Lower lobe of right lung (tissue), 2 donors: ENCODE data around the gene GAB2. TPM values are rescaled to one million over a fixed set of nuclear protein-coding genes. Genes with fewer than 3 reads are reported as not detected.

Source experiments
- ATAC-seq, 2 donors: fragments of 200-7000 bp; cut with Tn5 transposase; one replicate each; pipeline ENCODE4 v1.9.1; 2020 to 2022; ENCODE audit warnings: mild to moderate bottlenecking in 2 of 2, moderate library complexity in 2 of 2
- DNase-seq: peaks from one replicate; pipeline ENCODE4 v3.0.0-alpha.2; 2020
- H3K27ac ChIP-seq: fragments of 200-600 bp; one replicate; pipeline ENCODE4 v1.8.0; 2022
- H3K27me3 ChIP-seq: fragments of 200-600 bp; one replicate; pipeline ENCODE4 v1.8.0; 2022; ENCODE audit warnings: low read depth
- H3K36me3 ChIP-seq: fragments of 200-600 bp; one replicate; pipeline ENCODE4 v1.8.0; 2022; ENCODE audit warnings: mild to moderate bottlenecking
- H3K4me1 ChIP-seq: fragments of 200-600 bp; one replicate; pipeline ENCODE4 v1.8.0; 2022
- H3K4me3 ChIP-seq: fragments of 200-600 bp; one replicate; pipeline ENCODE4 v1.8.0; 2022; ENCODE audit warnings: mild to moderate bottlenecking
- H3K9me3 ChIP-seq: fragments of 200-600 bp; one replicate; pipeline ENCODE4 v1.8.0; 2022
- intact Hi-C: fragments of 100-400 bp; cut with DNase I; formaldehyde crosslinking; loops from one replicate; pipeline ENCODE4 v1.11.0; 2022
- total RNA-seq: library from RNA; stranded (reverse); fragmentation: NEBNext Ultra II Directional; extraction: Animal tissue kit (Norgen Biotek cat#: 25700); gene quantifications from one replicate; pipeline ENCODE4 v1.2.1, GENCODE V29; 2021
- TF ChIP-seq, protein P1 (sequence below): fragments of 200-600 bp; IDR thresholded peaks from one replicate; pipeline ENCODE4 v1.8.0; 2022; ENCODE audit warnings: antibody characterized with exemption, mild to moderate bottlenecking
- donor health status: DM: no; HTN: yes; CAD: no; lungs with severe emphysema.

The GAB2 gene
- total RNA-seq, 1 donor from 2014 or later: 64.2 TPM

- intact Hi-C loops: no loop called here
- H3K27ac ChIP-seq: no peak overlapping the region
- no peaks in the 10 kb centered on the region for H3K9me3 ChIP-seq
- H3K4me1 ChIP-seq: peaks cover 28% of the 10 kb centered on the region
- DNase-seq (no peak), ATAC-seq (peak in 1 of 2 donors; percentile 24)
- TF ChIP-seq, protein P1, sequence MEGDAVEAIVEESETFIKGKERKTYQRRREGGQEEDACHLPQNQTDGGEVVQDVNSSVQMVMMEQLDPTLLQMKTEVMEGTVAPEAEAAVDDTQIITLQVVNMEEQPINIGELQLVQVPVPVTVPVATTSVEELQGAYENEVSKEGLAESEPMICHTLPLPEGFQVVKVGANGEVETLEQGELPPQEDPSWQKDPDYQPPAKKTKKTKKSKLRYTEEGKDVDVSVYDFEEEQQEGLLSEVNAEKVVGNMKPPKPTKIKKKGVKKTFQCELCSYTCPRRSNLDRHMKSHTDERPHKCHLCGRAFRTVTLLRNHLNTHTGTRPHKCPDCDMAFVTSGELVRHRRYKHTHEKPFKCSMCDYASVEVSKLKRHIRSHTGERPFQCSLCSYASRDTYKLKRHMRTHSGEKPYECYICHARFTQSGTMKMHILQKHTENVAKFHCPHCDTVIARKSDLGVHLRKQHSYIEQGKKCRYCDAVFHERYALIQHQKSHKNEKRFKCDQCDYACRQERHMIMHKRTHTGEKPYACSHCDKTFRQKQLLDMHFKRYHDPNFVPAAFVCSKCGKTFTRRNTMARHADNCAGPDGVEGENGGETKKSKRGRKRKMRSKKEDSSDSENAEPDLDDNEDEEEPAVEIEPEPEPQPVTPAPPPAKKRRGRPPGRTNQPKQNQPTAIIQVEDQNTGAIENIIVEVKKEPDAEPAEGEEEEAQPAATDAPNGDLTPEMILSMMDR: no peak
- no peak overlapping the region for H3K4me3 ChIP-seq
- H3K36me3 ChIP-seq: no peaks in the 10 kb centered on the region
- H3K27me3 ChIP-seq: no peaks in the 10 kb centered on the region
Measured at GRCh38 chr11:78336877-78337553, 80.6 kb downstream of the GAB2 start.

- Histone ChIP-seq H3K4me3 (no peak overlapping the region), H3K36me3 (no peaks in the 10 kb centered on the region), H3K27me3 (no peaks in the 10 kb centered on the region), H3K27ac (no peak overlapping the region), H3K4me1 (peaks cover 29% of the 10 kb centered on the region), H3K9me3 (no peaks in the 10 kb centered on the region)
- ATAC-seq (no peak), DNase-seq (no peak)
- intact Hi-C loops: no loop called here
- TF ChIP-seq, protein P1: no peak
Measured at GRCh38 chr11:78334109-78334508, 83.5 kb downstream of the GAB2 start.

DNA sequence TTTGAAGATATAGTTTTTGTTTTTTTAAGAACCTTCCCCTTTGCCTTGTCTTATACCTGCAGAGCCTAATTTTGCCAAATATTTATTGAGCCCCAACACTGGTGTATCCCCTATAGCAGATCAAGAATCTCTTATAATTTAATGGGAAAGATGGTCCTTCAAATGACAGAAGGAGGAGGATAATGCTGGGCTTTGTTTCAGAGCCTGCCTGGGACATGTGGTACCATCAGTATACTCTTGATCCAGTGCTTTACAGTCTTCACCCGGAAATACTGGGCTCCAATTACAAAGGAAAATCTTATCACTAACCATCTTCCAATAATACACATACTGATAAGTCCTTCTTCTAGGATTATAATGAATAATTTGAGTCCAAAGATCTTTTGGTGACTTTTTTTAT is 84.7 kb downstream of the GAB2 start:
- DNase-seq (no peak), ATAC-seq (no peak)
- intact Hi-C loops: no loop called here

DNA sequence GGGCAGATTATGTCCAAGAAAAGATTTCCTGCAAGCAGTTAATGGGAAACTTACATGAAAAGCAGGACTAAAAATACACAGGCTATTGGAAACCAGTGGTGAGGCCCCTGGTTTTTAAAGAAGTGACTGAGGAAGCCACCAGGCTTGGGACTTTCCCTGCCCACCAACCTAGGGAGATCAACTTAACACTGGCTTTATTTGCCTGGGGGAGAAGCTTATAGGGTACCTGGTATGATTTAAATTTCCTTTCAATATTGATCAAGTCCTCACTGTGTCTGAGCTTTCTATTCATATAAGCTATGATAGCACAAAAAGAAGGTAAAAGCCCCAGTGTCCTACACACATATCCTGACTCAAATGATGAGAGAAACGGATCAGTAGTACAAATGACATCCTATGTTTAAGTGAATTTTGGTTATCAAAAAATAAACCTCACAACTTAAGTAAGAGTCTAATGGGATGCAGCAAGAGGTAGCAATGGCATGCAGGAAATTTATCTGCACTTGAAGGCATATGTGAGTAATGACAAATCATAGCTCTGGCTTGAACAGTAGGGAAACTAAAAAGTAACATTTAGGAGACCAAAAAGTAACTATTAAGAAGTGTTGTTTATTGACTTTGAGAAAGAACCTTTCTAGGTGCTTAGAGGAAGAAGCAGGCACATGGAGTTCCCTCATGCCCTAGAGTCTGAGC is 85.3 kb downstream of the GAB2 start:
- ATAC-seq (peak in 1 of 2 donors; percentile 39), DNase-seq (no peak)
- intact Hi-C loops: no loop called here
- Histone ChIP-seq H3K27ac (no peak overlapping the region), H3K36me3 (no peaks in the 10 kb centered on the region), H3K9me3 (no peaks in the 10 kb centered on the region), H3K4me1 (peaks cover 16% of the 10 kb centered on the region), H3K4me3 (no peak overlapping the region), H3K27me3 (no peaks in the 10 kb centered on the region)
- TF ChIP-seq, protein P1: no peak

More for the DNA sequence above, 84.7 kb downstream of the GAB2 start:
- no peaks in the 10 kb centered on the region for H3K27me3 ChIP-seq
- TF ChIP-seq, protein P1: no peak
- H3K36me3 ChIP-seq: no peaks in the 10 kb centered on the region
- no peak overlapping the region for H3K4me3 ChIP-seq
- H3K4me1 ChIP-seq: peaks cover 21% of the 10 kb centered on the region
- H3K9me3 ChIP-seq: no peaks in the 10 kb centered on the region
- no peak overlapping the region for H3K27ac ChIP-seq

GRCh38 chr11:78331711-78332110 is 85.9 kb downstream of the GAB2 start:
- Histone ChIP-seq H3K4me1 (peaks cover 12% of the 10 kb centered on the region), H3K27me3 (no peaks in the 10 kb centered on the region), H3K4me3 (no peak overlapping the region), H3K27ac (no peak overlapping the region), H3K36me3 (no peaks in the 10 kb centered on the region), H3K9me3 (no peaks in the 10 kb centered on the region)
- intact Hi-C loops: no loop called here
- TF ChIP-seq, protein P1: no peak
- DNase-seq: no peak
- no peak for ATAC-seq
